AG08396 (cell line): ENCODE measurements around the gene RPS25.
"Not testable (repeated sequence)": the region's sequence is repeated elsewhere in the genome, so short reads cannot be mapped to it uniquely, and the experiment has no call there.

ENCODE experiments used
- DNase-seq: peaks from one replicate; pipeline ENCODE4 v3.0.0; 2012; ENCODE audit warnings: low spot score, mixed read lengths

Gene RPS25

DNA sequence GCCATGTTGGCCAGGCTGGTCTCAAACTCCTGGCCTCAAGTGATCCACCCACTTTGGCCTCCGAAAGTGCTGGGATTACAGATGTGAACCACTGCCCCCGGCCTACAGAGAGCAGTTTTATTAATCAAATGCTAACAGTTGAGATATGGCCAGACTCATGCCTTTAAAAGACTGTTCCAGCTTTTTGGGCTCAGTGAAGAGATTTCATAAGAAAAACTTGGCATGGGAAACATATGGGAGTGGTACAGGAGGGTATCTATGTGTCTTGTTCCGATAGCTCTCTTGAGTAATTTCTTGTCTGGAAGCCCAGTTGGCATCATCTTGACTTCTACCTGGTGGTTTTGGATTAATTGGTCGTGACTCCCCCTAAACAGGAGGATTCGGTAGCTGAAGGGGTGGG, 20.7 kb upstream of the RPS25 start:
- no peak for DNase-seq

DNA sequence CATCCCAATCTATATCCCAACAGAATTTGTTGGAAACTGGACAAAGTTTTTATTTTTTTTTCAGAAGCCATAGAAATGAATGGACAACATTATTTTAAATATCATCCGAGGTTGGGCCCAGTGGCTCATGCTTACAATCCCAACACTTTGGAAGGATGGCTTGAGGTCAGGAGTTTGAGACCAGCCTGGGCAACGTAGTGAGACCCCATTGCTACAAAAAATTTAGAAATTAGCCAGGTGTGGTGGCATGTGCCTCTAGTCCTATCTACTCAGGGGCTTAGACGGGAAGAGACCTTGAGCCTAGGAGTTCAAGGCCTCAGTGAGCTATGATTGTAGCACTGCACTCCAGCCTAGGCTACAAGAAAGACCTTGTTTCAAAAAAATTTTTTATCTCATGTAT, 16.7 kb upstream of the RPS25 start:
- no peak for DNase-seq

- DNase-seq = not testable (repeated sequence)
Measured at GRCh38 chr11:119033421-119033820, 15.3 kb upstream of the RPS25 start.

DNA sequence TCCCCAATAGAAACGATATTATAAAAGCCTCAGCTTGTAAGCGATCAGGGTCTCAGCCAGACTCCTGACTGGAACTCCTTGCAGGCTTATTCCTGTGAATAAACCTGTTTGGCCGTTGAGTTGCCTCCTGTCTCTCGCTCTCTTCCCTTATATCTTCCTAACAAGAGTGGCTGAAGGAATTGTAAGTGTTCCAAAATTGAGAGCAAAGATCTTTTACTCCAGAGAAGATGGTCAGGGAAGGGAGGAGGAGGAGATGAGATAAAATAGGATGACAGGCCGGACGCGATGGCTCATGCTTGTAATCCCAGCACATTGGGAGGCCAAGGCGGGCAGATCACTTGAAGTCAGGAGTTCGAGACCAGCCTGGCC, 13.8 kb upstream of the RPS25 start:
- DNase-seq = no peak

- DNase-seq = peak; percentile 99
Measured at GRCh38 chr11:119030329-119031047, 12.3 kb upstream of the RPS25 start, which contains the start of gene SLC37A4. Gene SLC37A4 (minus strand): TSS chr11:119030877.

- no peak for DNase-seq
Measured at GRCh38 chr11:119030029-119030328, 11.8 kb upstream of the RPS25 start.

DNA sequence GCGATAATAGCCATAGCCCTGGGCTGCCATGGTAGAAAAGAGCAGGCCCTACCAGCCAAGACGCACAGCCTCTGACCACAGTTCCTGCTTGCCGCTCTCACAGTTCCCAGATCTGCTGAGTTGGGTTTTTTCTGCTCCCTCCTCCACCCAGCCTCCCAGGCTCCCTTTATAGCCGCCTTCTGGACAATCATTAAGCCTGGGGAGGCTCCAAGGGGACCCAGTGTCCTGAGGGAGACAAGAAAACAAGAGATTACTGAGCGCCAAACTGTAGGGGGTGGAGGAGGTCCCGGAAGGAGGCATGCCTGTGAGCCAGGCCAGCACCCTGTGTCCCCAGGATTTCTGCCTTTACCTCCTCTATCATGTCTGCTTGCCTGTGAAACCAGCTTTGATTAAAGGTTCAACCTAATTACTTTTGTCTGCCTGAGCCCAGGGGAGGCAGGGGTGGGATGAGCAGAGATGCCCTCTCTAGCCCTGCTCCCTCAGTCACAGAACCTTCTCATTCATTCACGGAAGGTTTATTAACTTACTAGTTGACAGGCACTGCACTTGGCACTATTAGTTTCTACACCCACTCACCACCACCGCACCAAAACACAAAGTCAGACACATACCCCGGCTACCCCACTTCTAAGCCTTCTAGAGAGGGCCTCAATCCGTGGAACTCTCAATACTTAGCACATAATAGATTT, 11.3 kb upstream of the RPS25 start:
- DNase-seq = no peak

DNA sequence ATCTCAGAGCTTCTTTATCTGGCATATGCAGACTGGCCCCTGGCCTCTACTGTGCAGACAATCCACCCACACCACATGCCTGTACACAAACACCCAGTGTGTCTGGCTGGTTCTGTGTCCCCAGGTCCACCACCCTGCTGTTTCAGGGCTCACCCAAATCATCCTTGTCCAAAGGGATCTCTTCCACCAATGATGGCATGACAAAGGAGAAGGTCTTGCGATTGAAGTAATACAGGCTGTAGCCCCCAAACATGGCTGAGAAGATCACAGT, 10.9 kb upstream of the RPS25 start:
- no peak for DNase-seq

- DNase-seq = no peak
Measured at GRCh38 chr11:119028346-119029068, 10.4 kb upstream of the RPS25 start.

DNA sequence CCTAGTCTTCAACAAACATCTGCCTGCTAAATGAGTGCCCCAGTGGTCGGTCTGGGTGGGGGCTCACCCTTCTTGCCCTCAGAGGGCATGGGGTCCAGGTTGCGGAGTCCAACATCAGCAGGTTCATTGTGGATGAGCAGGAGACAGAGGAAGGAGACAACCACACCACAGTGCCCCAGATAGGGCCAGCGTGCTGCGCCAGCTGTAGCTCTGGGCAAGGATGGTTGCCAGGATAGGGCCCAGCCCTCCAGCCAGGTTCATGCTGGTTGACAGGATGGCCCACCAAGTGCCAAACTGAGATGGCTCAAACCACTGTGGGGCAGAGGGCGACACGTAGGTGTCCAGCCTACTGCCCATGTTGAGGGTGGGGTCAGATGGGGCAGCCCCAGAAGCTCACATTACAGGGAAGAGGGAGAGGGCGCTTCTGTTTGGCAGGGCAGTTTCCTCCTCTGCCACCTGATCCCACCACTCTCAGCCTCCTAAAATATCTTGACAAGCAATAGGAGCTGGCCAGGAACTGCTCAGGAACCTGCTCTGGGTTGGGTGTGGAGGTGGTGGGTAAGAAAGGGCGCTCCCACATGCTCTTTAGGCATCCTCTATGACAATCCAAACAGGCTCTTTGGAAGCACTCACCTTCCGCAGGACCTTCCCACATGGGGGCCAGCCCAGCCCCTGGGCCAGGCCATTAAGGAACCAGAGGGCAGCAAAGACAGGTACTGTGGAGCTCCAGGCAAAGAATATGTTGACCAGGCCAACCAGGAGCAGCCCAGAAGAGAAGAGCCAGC, 9.6 kb upstream of the RPS25 start:
- no peak for DNase-seq

- no peak for DNase-seq
Measured at GRCh38 chr11:119026970-119027369, 8.8 kb upstream of the RPS25 start.

- DNase-seq = no peak
Measured at GRCh38 chr11:119025978-119026766, 8.0 kb upstream of the RPS25 start.

DNA sequence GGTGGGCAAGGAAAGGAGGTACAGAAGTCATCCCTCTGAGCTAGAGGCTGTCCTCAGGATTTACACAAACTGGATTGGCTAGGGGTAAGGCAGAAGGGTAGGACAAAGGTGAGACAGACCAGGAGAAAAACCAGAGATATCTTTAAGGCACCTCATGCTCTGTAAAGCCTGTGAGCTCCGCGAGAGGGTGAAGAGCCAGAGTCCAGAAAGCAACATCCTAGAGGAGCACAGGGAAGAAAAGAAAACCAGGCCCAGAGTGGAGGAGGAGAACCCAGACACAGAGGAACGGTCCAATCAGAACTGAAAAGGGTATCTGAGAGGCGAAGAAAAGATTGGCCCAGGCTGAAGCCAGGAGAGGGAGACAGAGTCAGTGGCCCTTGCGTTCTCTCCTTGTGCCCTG, 7.4 kb upstream of the RPS25 start:
- DNase-seq = no peak

DNA sequence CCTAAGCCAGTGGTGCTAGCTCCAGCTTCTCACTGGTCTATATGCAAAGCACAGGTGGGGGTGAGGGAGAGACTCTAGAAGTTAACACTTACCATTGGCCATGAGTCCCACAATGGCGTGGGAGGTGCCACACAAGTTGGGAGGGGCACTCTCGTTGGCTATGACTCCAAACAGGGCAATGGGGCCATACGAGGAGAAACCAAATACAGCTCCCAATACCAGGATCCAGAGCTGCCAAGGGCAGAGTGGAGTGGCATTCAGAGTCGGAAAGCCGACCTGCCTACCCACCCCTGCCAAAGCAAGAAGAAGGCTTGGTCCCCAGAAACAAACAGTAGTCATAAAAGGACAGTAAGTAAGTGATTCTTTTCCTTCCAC, 6.9 kb upstream of the RPS25 start:
- DNase-seq = no peak

- DNase-seq = no peak
Measured at GRCh38 chr11:119024430-119025098, 6.4 kb upstream of the RPS25 start.

DNA sequence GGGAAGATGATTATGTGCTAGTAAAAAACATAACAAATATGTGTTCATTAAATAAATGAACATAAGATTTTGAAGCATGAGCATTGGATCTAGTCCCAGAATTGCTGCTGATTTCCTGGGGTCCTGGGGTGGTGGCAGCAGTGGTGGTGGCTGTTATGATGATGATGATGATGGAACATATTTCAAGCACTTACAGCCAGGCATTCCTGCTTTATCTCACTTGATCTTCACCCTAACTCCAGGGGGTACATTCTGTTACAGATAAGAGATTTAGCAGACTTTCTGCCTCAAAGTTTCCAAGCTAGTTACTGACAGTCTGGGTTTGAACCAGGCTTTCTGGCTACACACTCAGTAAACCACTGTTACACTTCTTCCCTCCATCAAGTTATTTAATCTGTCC, 5.6 kb upstream of the RPS25 start:
- no peak for DNase-seq

GRCh38 chr11:119021631-119022030, 3.5 kb upstream of the RPS25 start:
- DNase-seq = no peak

GRCh38 chr11:119019996-119020395, 1.9 kb upstream of the RPS25 start:
- peak; percentile 6 for DNase-seq

DNA sequence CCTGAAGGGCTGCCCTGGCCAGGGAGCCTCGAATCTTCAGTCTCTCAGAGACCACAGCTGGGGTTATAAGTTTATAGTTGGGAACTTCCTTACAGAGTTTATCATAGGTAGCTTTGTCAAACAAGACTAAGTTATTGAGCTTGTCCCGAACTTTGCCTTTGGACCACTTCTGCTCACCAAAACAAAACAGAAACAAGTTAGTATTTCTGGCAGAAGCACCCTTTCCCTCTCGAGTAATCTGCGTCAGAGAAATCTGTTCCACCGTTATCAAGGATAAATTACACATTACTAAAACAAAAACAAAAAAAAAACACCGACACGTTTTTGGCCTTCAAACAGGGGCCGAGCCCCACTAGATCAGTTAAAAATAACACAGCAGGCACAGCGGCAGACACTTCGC, 766 bp downstream of the RPS25 start:
- DNase-seq = not testable (repeated sequence)

DNA sequence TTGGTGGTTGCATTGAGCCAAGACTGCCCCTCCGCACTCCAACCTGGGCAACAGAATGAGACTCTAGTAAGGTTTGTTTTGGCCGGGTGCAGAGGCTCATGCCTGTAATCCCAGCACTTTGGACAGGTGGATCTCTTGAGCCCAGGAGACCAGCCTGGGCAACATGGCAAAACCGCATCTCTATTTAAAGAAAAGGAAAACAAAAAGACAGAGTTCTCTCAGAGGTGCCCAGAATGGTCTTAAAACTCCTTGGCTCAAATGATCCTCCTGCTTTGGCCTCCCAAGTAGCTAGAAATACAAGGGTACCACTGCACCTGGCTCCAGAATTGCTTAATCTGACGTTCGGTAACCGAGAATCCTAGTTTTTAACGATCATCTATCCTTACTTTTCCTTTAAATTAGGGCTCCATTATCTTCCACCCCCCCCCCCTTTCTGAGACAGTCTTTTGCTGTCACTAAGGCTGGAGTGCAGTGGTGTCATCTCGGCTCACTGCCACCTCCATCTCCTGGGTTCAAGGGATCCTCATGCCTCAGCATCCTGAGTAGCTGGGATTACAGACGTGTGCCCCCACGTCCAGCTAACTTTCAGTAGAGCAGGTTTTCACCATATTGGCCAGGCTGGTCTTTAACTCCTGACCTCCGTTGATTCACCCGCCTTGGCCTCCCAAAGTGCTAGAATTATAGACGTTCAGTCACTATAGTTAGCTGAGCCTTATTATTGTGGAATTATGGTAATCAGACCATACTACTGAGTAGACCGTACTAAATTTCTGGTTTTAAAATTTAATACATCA, 1.7 kb downstream of the RPS25 start:
- no peak for DNase-seq
